Neuronal stem cell (in vitro differentiated cells): ENCODE measurements around the gene ZNF469.

Source experiments
- DNase-seq: peaks from one replicate; pipeline ENCODE4 v3.0.0-alpha.2; 2013; ENCODE audit warnings: low spot score
- H2AFZ ChIP-seq: one replicate; pipeline ENCODE4 v1.6.1; 2013; ENCODE audit warnings: mild to moderate bottlenecking, low read length, inconsistent platforms
- H2AK5ac ChIP-seq: 2 replicates; pipeline ENCODE4 v1.6.1; 2013; ENCODE audit warnings: low read depth, mild to moderate bottlenecking, inconsistent platforms, low read length, moderate library complexity, mixed read lengths
- H2BK120ac ChIP-seq: 2 replicates; pipeline ENCODE4 v1.6.1; 2013; ENCODE audit warnings: low read depth, mild to moderate bottlenecking, inconsistent platforms, low read length, moderate library complexity, mixed read lengths
- H2BK12ac ChIP-seq: one replicate; pipeline ENCODE4 v1.6.1; 2013; ENCODE audit warnings: low read length, inconsistent platforms
- H2BK15ac ChIP-seq: 2 replicates; pipeline ENCODE4 v1.6.1; 2013; ENCODE audit warnings: mild to moderate bottlenecking, low read length, inconsistent platforms, mixed read lengths
- H2BK5ac ChIP-seq: one replicate; pipeline ENCODE4 v1.6.1; 2013; ENCODE audit warnings: inconsistent platforms, mild to moderate bottlenecking, low read length, moderate library complexity
- H3K14ac ChIP-seq: one replicate; pipeline ENCODE4 v1.6.1; 2013; ENCODE audit warnings: low read length, inconsistent platforms
- H3K18ac ChIP-seq: 2 replicates; pipeline ENCODE4 v1.6.1; 2013; ENCODE audit warnings: low read length, inconsistent platforms
- H3K23ac ChIP-seq: 2 replicates; pipeline ENCODE4 v1.6.1; 2013; ENCODE audit warnings: low read depth, mild to moderate bottlenecking, mixed read lengths, low read length, inconsistent platforms; ENCODE audit not compliant: poor library complexity
- H3K27ac ChIP-seq: replicated peaks from 3 replicates; pipeline ENCODE4 v1.5.1; 2013; ENCODE audit warnings: low read length, inconsistent platforms
- H3K27me3 ChIP-seq, 3 experiments: 2 replicates each; pipeline ENCODE4 v1.6.1; 2013; ENCODE audit warnings: low read length in 3 of 3, mild to moderate bottlenecking in 2 of 3, inconsistent platforms in 1 of 3, low read depth in 1 of 3, mixed read lengths in 1 of 3, moderate library complexity in 1 of 3; ENCODE audit not compliant: control insufficient read depth in 3 of 3, insufficient read depth in 3 of 3
- H3K36me3 ChIP-seq, 2 donors: replicated peaks in 1 of 2; 2 replicates each; pipeline ENCODE4 v1.6.1; 2013; ENCODE audit warnings: low read length in 2 of 2; ENCODE audit not compliant: control insufficient read depth in 2 of 2, insufficient read depth in 2 of 2
- H3K4ac ChIP-seq: 2 replicates; pipeline ENCODE4 v1.6.1; 2013; ENCODE audit warnings: inconsistent platforms, mild to moderate bottlenecking, low read length, moderate library complexity
- H3K4me1 ChIP-seq, 2 donors: 1 replicate in 1 of 2; 2 replicates in 1 of 2; pipeline ENCODE4 v1.6.1; 2013; ENCODE audit warnings: low read length in 2 of 2, low read depth in 1 of 2; ENCODE audit not compliant: control insufficient read depth in 2 of 2, insufficient read depth in 1 of 2
- H3K4me2 ChIP-seq: one replicate; pipeline ENCODE4 v1.6.1; 2013; ENCODE audit warnings: mild to moderate bottlenecking, low read length, inconsistent platforms; ENCODE audit not compliant: insufficient read depth, poor library complexity, severe bottlenecking
- H3K4me3 ChIP-seq, 2 donors: 2 replicates each; pipeline ENCODE4 v1.5.1; 2013; ENCODE audit warnings: low read length in 2 of 2, mild to moderate bottlenecking in 2 of 2, inconsistent platforms in 1 of 2, moderate library complexity in 1 of 2
- H3K79me1 ChIP-seq: one replicate; pipeline ENCODE4 v1.6.1; 2013; ENCODE audit warnings: low read depth, mild to moderate bottlenecking, inconsistent platforms, low read length, moderate library complexity
- H3K9ac ChIP-seq: one replicate; pipeline ENCODE4 v1.6.1; 2013; ENCODE audit warnings: mild to moderate bottlenecking, low read depth, low read length, inconsistent platforms; ENCODE audit not compliant: poor library complexity
- H3K9me3 ChIP-seq, 2 donors: replicated peaks in 1 of 2; 2 replicates each; pipeline versions ENCODE3 to v1.6.1; 2013; ENCODE audit warnings: low read length in 2 of 2, mild to moderate bottlenecking in 2 of 2, inconsistent platforms in 1 of 2, low read depth in 1 of 2, mixed read lengths in 1 of 2, moderate library complexity in 1 of 2; ENCODE audit not compliant: control insufficient read depth in 2 of 2, insufficient read depth in 1 of 2
- H4K8ac ChIP-seq: one replicate; pipeline ENCODE4 v1.6.1; 2013; ENCODE audit warnings: low read depth, mild to moderate bottlenecking, inconsistent platforms, low read length, moderate library complexity
- H4K91ac ChIP-seq: one replicate; pipeline ENCODE4 v1.6.1; 2013; ENCODE audit warnings: low read length, low read depth, mild to moderate bottlenecking, inconsistent platforms; ENCODE audit not compliant: poor library complexity
- WGBS, 2 donors: extraction: QIAGEN DNeasy Blood & Tissue Kit; methylation state at CpG; one replicate each; pipeline ENCODE4 v1.1.7; 2013; ENCODE audit warnings: missing lambda C conversion rate in 2 of 2, mixed read lengths in 1 of 2; ENCODE audit not compliant: insufficient read length in 2 of 2, insufficient replicate concordance in 1 of 2; ENCODE audit errors: extremely low coverage in 2 of 2; 5-methylcytosine and 5-hydroxymethylcytosine counted together

ZNF469 gene

GRCh38 chr16:88387941-88388627 is 5.3 kb downstream of the ZNF469 start:
- no peaks in the 10 kb centered on the region for H3K36me3 ChIP-seq
- H3K4me1 ChIP-seq, result peaks cover 0 to 2% of the 10 kb centered on the region in 2 donors
- peak overlapping the region; percentile 49 for H2BK15ac ChIP-seq
- no peaks in the 10 kb centered on the region for H3K79me1 ChIP-seq
- H2BK5ac ChIP-seq, result no peak overlapping the region
- peak overlapping the region; percentile 58 for H2BK12ac ChIP-seq
- no peak overlapping the region for H3K4me3 ChIP-seq
- peaks cover 14 to 97% (median 23%) of the 10 kb centered on the region in 3 experiments for H3K27me3 ChIP-seq
- no peak overlapping the region for H2AFZ ChIP-seq
- no peak overlapping the region for H3K9ac ChIP-seq
- no peak overlapping the region for H3K4me2 ChIP-seq
- H4K8ac ChIP-seq, result peak overlapping the region; percentile 82
- H3K4ac ChIP-seq, result no peak overlapping the region
- peak overlapping the region; percentile 88 for H2AK5ac ChIP-seq
- no CpG with 5 or more reads among the region's 27 CpGs for WGBS, 2 donors
- peak overlapping the region; percentile 71 for H3K14ac ChIP-seq
- H3K27ac ChIP-seq, result no peak overlapping the region
- DNase-seq, result no peak
- H3K18ac ChIP-seq, result peak overlapping the region; percentile 87
- H2BK120ac ChIP-seq, result no peak overlapping the region
- peak overlapping the region; percentile 73 for H3K23ac ChIP-seq
- H3K9me3 ChIP-seq, result peaks cover 0 to 7% of the 10 kb centered on the region in 2 donors
- H4K91ac ChIP-seq, result no peak overlapping the region

- H3K27me3 ChIP-seq, result peaks cover 5 to 98% (median 12%) of the 10 kb centered on the region in 3 experiments
- WGBS, 2 donors, result no CpG with 5 or more reads among the region's 24 CpGs
These were observed 6.4 kb downstream of the ZNF469 start for GRCh38 chr16:88389191-88389590.

DNA sequence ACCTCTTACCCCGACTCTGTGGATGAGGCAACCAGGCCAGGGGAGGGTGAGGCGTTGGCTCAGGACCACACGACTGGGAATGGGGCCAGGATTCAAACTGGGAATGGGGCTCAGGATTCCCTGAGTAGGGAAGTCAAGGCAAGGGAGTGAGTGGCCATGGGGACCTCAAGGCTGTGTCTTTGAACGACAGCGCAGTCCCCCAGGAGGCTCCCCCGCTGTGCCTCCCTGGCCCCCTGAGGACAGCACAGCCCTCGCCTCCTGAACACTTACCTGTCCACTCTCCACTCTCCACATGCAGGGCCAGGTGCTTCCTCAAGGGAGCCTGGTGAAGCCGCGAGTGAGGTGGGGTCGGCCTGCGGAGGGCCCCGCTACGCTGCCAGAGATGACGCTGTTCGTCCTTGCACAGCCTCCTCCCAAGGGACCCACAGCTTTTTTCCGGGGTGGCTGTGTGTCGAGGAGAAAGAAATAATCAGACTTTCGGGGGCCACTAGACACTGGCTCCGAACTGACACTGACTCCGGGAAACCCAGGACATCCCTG is 6.9 kb downstream of the ZNF469 start:
- Histone ChIP-seq H3K9me3 (peaks cover 0 to 5% of the 10 kb centered on the region in 2 donors), H2BK5ac (no peak overlapping the region), H4K8ac (no peak overlapping the region), H3K23ac (peak overlapping the region; percentile 43), H3K27ac (no peak overlapping the region), H3K9ac (no peak overlapping the region), H3K18ac (peak overlapping the region; percentile 11), H3K79me1 (no peaks in the 10 kb centered on the region), H3K14ac (peak overlapping the region; percentile 22), H2AK5ac (peak overlapping the region; percentile 74), H3K4me1 (no peaks in the 10 kb centered on the region), H3K4me2 (no peak overlapping the region), H3K27me3 (peaks cover 0 to 98% (median 7%) of the 10 kb centered on the region in 3 experiments), H3K4me3 (no peak overlapping the region), H3K36me3 (no peaks in the 10 kb centered on the region), H2BK15ac (peak overlapping the region; percentile 96), H2AFZ (no peak overlapping the region), H2BK120ac (no peak overlapping the region), H3K4ac (no peak overlapping the region), H4K91ac (no peak overlapping the region), H2BK12ac (no peak overlapping the region)
- no CpG with 5 or more reads among the region's 20 CpGs for WGBS, 2 donors
- no peak for DNase-seq

More at GRCh38 chr16:88389191-88389590, 6.4 kb downstream of the ZNF469 start:
- H2AK5ac ChIP-seq, result peak overlapping the region; percentile 11
- H2AFZ ChIP-seq, result no peak overlapping the region
- no peak overlapping the region for H3K4ac ChIP-seq
- H3K79me1 ChIP-seq, result no peaks in the 10 kb centered on the region
- H4K8ac ChIP-seq, result no peak overlapping the region
- peak overlapping the region; percentile 8 for H3K23ac ChIP-seq
- DNase-seq, result no peak
- no peak overlapping the region for H4K91ac ChIP-seq
- no peak overlapping the region for H2BK12ac ChIP-seq
- H2BK5ac ChIP-seq, result no peak overlapping the region
- H2BK120ac ChIP-seq, result no peak overlapping the region
- H3K9ac ChIP-seq, result no peak overlapping the region
- no peak overlapping the region for H3K4me3 ChIP-seq
- no peak overlapping the region for H2BK15ac ChIP-seq
- H3K18ac ChIP-seq, result peak overlapping the region; percentile 69
- H3K9me3 ChIP-seq, result peaks cover 0 to 7% of the 10 kb centered on the region in 2 donors
- no peak overlapping the region for H3K27ac ChIP-seq
- H3K36me3 ChIP-seq, result no peaks in the 10 kb centered on the region
- no peaks in the 10 kb centered on the region for H3K4me1 ChIP-seq
- no peak overlapping the region for H3K4me2 ChIP-seq
- H3K14ac ChIP-seq, result peak overlapping the region; percentile 22

- WGBS, 2 donors, result no CpG with 5 or more reads among the region's 9 CpGs
These were observed 7.5 kb downstream of the ZNF469 start for GRCh38 chr16:88390265-88390664.

More at GRCh38 chr16:88390265-88390664, 7.5 kb downstream of the ZNF469 start:
- no peaks in the 10 kb centered on the region for H3K79me1 ChIP-seq
- no peak overlapping the region for H4K91ac ChIP-seq
- no peak overlapping the region for H2BK12ac ChIP-seq
- DNase-seq, result no peak
- H2BK15ac ChIP-seq, result peak overlapping the region; percentile 96
- H2AK5ac ChIP-seq, result peak overlapping the region; percentile 74
- no peaks in the 10 kb centered on the region for H3K4me1 ChIP-seq
- H3K4ac ChIP-seq, result no peak overlapping the region
- H3K9me3 ChIP-seq, result peaks cover 0 to 4% of the 10 kb centered on the region in 2 donors
- H4K8ac ChIP-seq, result no peak overlapping the region
- H3K36me3 ChIP-seq, result no peaks in the 10 kb centered on the region
- no peak overlapping the region for H2BK5ac ChIP-seq
- no peak overlapping the region for H2AFZ ChIP-seq
- peak overlapping the region; percentile 17 for H3K18ac ChIP-seq
- no peak overlapping the region for H3K4me2 ChIP-seq
- no peak overlapping the region for H2BK120ac ChIP-seq
- H3K9ac ChIP-seq, result no peak overlapping the region
- peaks cover 0 to 94% (median under 1%) of the 10 kb centered on the region in 3 experiments for H3K27me3 ChIP-seq
- H3K23ac ChIP-seq, result no peak overlapping the region
- H3K14ac ChIP-seq, result no peak overlapping the region
- no peak overlapping the region for H3K4me3 ChIP-seq
- H3K27ac ChIP-seq, result no peak overlapping the region
